GM12878 (cell line): ENCODE data around the gene GK. TPM values are rescaled to one million over a fixed set of nuclear protein-coding genes. Genes with fewer than 3 reads are reported as not detected.

Experiments used
- ATAC-seq: fragments of 200-7000 bp; cut with Tn5 transposase; 3 replicates; pipeline ENCODE4 v1.9.1; 2020; ENCODE audit warnings: mild to moderate bottlenecking, moderate library complexity
- BruUV-seq: library from RNA; stranded (reverse); fragments of 400-500 nt; replicated peaks from 2 replicates; lab custom pipeline; 2021; lab: Mats Ljungman, UMichigan
- CTCF ChIA-PET: fragments of 300-600 bp; sonication (Branson Sonifier 250); formaldehyde crosslinking; extraction: SDS; loops from one replicate; lab custom pipeline; 2021; ENCODE audit warnings: inconsistent platforms; lab: Yijun Ruan, JAX
- POLR2A ChIA-PET: fragments of 350-600 bp; formaldehyde crosslinking; extraction: SDS; loops from one replicate; lab custom pipeline; 2021; ENCODE audit warnings: inconsistent platforms; lab: Charles Lee
- RAD21 ChIA-PET: fragments of 300-600 bp; sonication (Branson Sonifier 250); formaldehyde crosslinking; loops from one replicate; lab custom pipeline; 2023; ENCODE audit warnings: antibody characterized with exemption; ENCODE audit not compliant: unreplicated experiment; lab: Charles Lee
- SMC1A ChIA-PET: fragments of 300-600 bp; sonication (Branson Sonifier 250); formaldehyde crosslinking; loops from one replicate; lab custom pipeline; 2023; ENCODE audit not compliant: unreplicated experiment, uncharacterized antibody; lab: Charles Lee
- DNase-seq: peaks from one replicate; pipeline ENCODE4 v3.0.0-alpha.2; 2011; ENCODE audit warnings: low read depth, low spot score
- FAIRE-seq: peaks from 3 replicates; lab custom pipeline; 2011; peaks lifted over from hg19 to GRCh38; lab: Jason Lieb, UNC
- H2AFZ ChIP-seq: 2 replicates; pipeline ENCODE4 v1.6.0; 2011; ENCODE audit warnings: low read depth, low read length, control low read depth; ENCODE audit not compliant: control insufficient read depth
- H3K27ac ChIP-seq: 2 replicates; pipeline ENCODE4 v1.5.1; 2011; ENCODE audit warnings: control low read depth; ENCODE audit not compliant: control insufficient read depth, insufficient read depth
- H3K27me3 ChIP-seq, 2 experiments: replicated peaks in 1 of 2; 2 replicates each; pipeline versions ENCODE4 v1.6.0 to v1.6.1; 2011; ENCODE audit warnings: low read length in 1 of 2; ENCODE audit not compliant: control insufficient read depth in 2 of 2, insufficient read depth in 2 of 2
- H3K36me3 ChIP-seq, 2 experiments: 2 replicates each; pipeline ENCODE4 v1.5.1; 2011; ENCODE audit warnings: low read length in 1 of 2; ENCODE audit not compliant: control insufficient read depth in 2 of 2, insufficient read depth in 2 of 2
- H3K4me1 ChIP-seq: 2 replicates; pipeline ENCODE4 v1.6.1; 2011; ENCODE audit warnings: mild to moderate bottlenecking, low read length, moderate library complexity, mixed read lengths; ENCODE audit not compliant: control insufficient read depth, insufficient read depth
- H3K4me2 ChIP-seq: 2 replicates; pipeline ENCODE4 v1.6.0; 2011; ENCODE audit warnings: control low read depth; ENCODE audit not compliant: control insufficient read depth, insufficient read depth
- H3K4me3 ChIP-seq: fragments of 200-600 bp; sonication (generic); 2 replicates; pipeline ENCODE4 v1.5.1; 2016
- H3K79me2 ChIP-seq: 2 replicates; pipeline ENCODE4 v1.6.0; 2011; ENCODE audit warnings: low read length; ENCODE audit not compliant: control insufficient read depth, insufficient read depth
- H3K9ac ChIP-seq: 2 replicates; pipeline ENCODE4 v1.8.0; 2011; ENCODE audit warnings: low read length, control low read depth, mixed read lengths; ENCODE audit not compliant: control insufficient read depth, insufficient read depth
- H3K9me3 ChIP-seq: replicated peaks from 3 replicates; pipeline ENCODE4 v1.5.1; 2011; ENCODE audit warnings: mild to moderate bottlenecking, low read length; ENCODE audit not compliant: control insufficient read depth, insufficient read depth
- H4K20me1 ChIP-seq: 2 replicates; pipeline ENCODE4 v1.6.0; 2011; ENCODE audit not compliant: control insufficient read depth, insufficient read depth
- CBFB ChIP-seq: IDR thresholded peaks from 2 replicates; pipeline ENCODE4 v1.6.1; 2016; ENCODE audit warnings: antibody characterized with exemption, low read depth
- CBX3 ChIP-seq: fragments of 200-600 bp; sonication (generic); IDR thresholded peaks from 2 replicates; pipeline ENCODE4 v1.6.1; 2016; ENCODE audit warnings: low read depth, borderline replicate concordance
- E2F8 ChIP-seq: fragments of 450-650 bp; IDR thresholded peaks from 2 replicates; pipeline ENCODE4 v1.6.1; 2018; ENCODE audit warnings: mild to moderate bottlenecking, low read depth, moderate library complexity; ENCODE audit not compliant: partially characterized antibody
- ELK1 ChIP-seq: IDR thresholded peaks from 2 replicates; pipeline ENCODE4 v1.6.1; 2012; ENCODE audit warnings: low read depth, low read length, improper control_type of control experiment
- GABPA ChIP-seq: IDR thresholded peaks from 2 replicates; pipeline ENCODE4 v1.6.1; 2014; ENCODE audit warnings: antibody characterized with exemption, low read depth, mild to moderate bottlenecking, inconsistent platforms
- HCFC1 ChIP-seq: fragments of 150-350 bp; IDR thresholded peaks from 2 replicates; pipeline ENCODE4 v1.6.1; 2014; ENCODE audit warnings: low read length
- HDGF ChIP-seq: fragments of 450-650 bp; IDR thresholded peaks from 2 replicates; pipeline ENCODE4 v1.6.1; 2016; ENCODE audit warnings: antibody characterized with exemption
- IKZF2 ChIP-seq, 2 experiments: fragments of 450-650 bp; IDR thresholded peaks; 2 replicates each; pipeline ENCODE4 v1.6.1; 2017; ENCODE audit warnings: mild to moderate bottlenecking in 2 of 2, moderate library complexity in 2 of 2
- KDM1A ChIP-seq: fragments of 200-600 bp; sonication (generic); IDR thresholded peaks from 2 replicates; pipeline ENCODE4 v1.6.1; 2016; ENCODE audit warnings: borderline replicate concordance
- MEF2A ChIP-seq: IDR thresholded peaks from 2 replicates; pipeline ENCODE4 v1.6.1; 2011; ENCODE audit warnings: low read depth, mild to moderate bottlenecking, low read length, moderate library complexity; ENCODE audit not compliant: insufficient read depth
- NBN ChIP-seq: fragments of 450-650 bp; IDR thresholded peaks from 2 replicates; pipeline ENCODE4 v1.6.1; 2016
- RELA ChIP-seq: fragments of 450-650 bp; IDR thresholded peaks from 2 replicates; pipeline ENCODE4 v1.8.0; 2014; ENCODE audit warnings: borderline replicate concordance; ENCODE audit not compliant: partially characterized antibody
- RFX5 ChIP-seq: IDR thresholded peaks from 2 replicates; pipeline ENCODE4 v1.6.1; 2011; ENCODE audit warnings: low read depth, low read length, improper control_type of control experiment
- SIX5 ChIP-seq: IDR thresholded peaks from 2 replicates; pipeline ENCODE4 v1.6.1; 2011; ENCODE audit warnings: mild to moderate bottlenecking, low read depth, low read length, moderate library complexity; ENCODE audit not compliant: severe bottlenecking
- TCF7 ChIP-seq: IDR thresholded peaks from 2 replicates; pipeline ENCODE4 v1.6.1; 2014; ENCODE audit warnings: antibody characterized with exemption, borderline replicate concordance
- YBX1 ChIP-seq: fragments of 450-650 bp; IDR thresholded peaks from 2 replicates; pipeline ENCODE4 v1.6.1; 2016; ENCODE audit warnings: antibody characterized with exemption
- ZNF384 ChIP-seq: IDR thresholded peaks from 2 replicates; pipeline ENCODE4 v1.6.1; 2012; ENCODE audit warnings: low read depth, mild to moderate bottlenecking, low read length, improper control_type of control experiment, borderline replicate concordance
- WGBS: methylation state at CpG from one replicate; pipeline ENCODE4 v1.1.6; 2016; ENCODE audit warnings: low lambda C conversion rate; ENCODE audit not compliant: insufficient replicate concordance, insufficient coverage; ENCODE audit errors: missing lambda C conversion rate; 5-methylcytosine and 5-hydroxymethylcytosine counted together
- in situ Hi-C: fragments of 300-500 bp; cut with MboI; formaldehyde crosslinking; loops from 9 replicates; pipeline ENCODE4 v1.14.3; 2018; ENCODE audit warnings: mixed read lengths
- intact Hi-C: fragments of 100-400 bp; cut with micrococcal nuclease; formaldehyde crosslinking; loops from one replicate; pipeline ENCODE4 v1.14.2; 2022; ENCODE audit not compliant: unreplicated experiment
- polyA plus RNA-seq, 11 experiments: library from polyadenylated mRNA; depleted of rRNA in 4 of 11; unstranded in 6 of 11; stranded (reverse) in 5 of 11; fragments of >200 nt; fragmentation: Nextera tagmentation in 4 of 11; fragmentation: Illumina TruSeq in 1 of 11; extraction: Ambion mirVana in 4 of 11; extraction: Trizol in 1 of 11; gene quantifications; 1 replicate in 1 of 11; 2 replicates in 10 of 11; pipeline versions ENCODE4 v1.2.1 to v1.2.3, GENCODE V29; 2011 to 2016; ENCODE audit warnings: inconsistent platforms in 2 of 11, missing spikeins in 2 of 11, low read depth in 1 of 11
- total RNA-seq, 4 experiments: library from RNA; depleted of rRNA in 3 of 4; stranded (reverse); fragments of >200 nt in 3 of 4; fragmentation: Illumina TruSeq in 1 of 4; extraction: Trizol in 1 of 4; gene quantifications; 2 replicates each; pipeline versions ENCODE4 v1.2.1 to v1.2.3, GENCODE V29; 2013 to 2021

Gene GK
- total and polyA plus RNA-seq, 10 of the 15 experiments (the other 5 are each of a cell fraction or from before 2014, with no cell fraction given), result 6.3 to 22.3 (median 11.1) TPM

DNA sequence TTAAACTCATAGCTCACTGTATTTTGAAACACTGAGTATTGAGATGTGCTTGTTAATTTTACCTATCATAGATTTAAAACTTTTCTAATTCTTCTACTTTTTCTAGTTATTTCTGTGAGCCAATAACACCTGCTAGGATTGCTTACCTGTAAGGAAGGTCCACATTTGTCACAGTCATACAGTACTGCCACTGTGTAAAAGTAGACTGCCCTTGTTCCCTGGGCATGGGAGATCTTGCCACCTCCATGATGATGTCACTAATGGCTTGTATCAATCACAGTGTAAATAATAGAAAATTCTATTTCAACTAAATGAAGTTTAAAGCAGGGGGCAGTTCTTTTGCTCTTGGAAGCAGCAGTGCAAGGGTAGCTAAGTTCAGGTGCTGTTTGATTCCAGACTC is 35.9 kb downstream of the GK start:
- Histone ChIP-seq H3K9me3 (no peaks in the 10 kb centered on the region), H3K79me2 (no peaks in the 10 kb centered on the region), H3K4me3 (no peak overlapping the region), H3K27me3 (no peaks in the 10 kb centered on the region; a peak in 1 of 4 replicates), H3K36me3 (no peaks in the 10 kb centered on the region), H3K27ac (no peak overlapping the region), H3K4me1 (no peaks in the 10 kb centered on the region), H2AFZ (no peak overlapping the region), H4K20me1 (no peaks in the 10 kb centered on the region), H3K4me2 (no peak overlapping the region), H3K9ac (no peak overlapping the region)
- in situ Hi-C loops (no loop called here), intact Hi-C loops (no loop called here)
- BruUV-seq, result no TSS peak
- ChIA-PET RAD21 (no interaction called here), POLR2A (no interaction called here), CTCF (interaction anchor here (1.2 to 2.0 kb wide), 2 partner anchors 9 to 13 kb away, joined by 3 to 4 read pairs; no protein-coding TSS in a partner anchor), SMC1A (no interaction called here)
- DNase-seq (no peak), FAIRE-seq (no peak), ATAC-seq (no peak)
- no peak for TF ChIP-seq NBN
- no peak for TF ChIP-seq SIX5
- no peak for TF ChIP-seq HDGF
- TF ChIP-seq RELA, result no peak
- no peak for TF ChIP-seq CBFB
- no peak for TF ChIP-seq YBX1
- no peak for TF ChIP-seq IKZF2 (IDR thresholded peaks at IDR 0.05)

DNA sequence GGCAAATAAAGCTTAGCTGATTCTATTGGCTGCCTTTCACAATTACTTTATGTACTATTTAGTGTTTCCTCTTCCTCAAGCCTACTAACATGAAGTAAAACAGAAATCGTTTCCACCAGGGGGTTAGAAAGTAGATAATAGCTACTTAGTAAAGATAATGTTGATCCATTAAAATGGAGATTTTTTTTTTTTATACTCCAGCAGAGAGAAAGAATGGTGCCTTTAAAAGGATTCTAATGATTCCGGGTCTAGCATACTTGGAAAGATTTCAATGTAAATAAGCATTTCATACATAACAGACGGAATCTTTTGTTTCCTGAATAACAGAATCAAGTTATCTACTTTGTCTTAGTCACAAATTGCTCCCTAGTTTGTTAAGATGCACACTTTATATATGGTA is 37.1 kb downstream of the GK start:
- FAIRE-seq, result no peak
- H3K4me2 ChIP-seq, result no peak overlapping the region
- no peak for TF ChIP-seq TCF7
- TF ChIP-seq KDM1A, result no peak
- TF ChIP-seq MEF2A, result no peak
- TF ChIP-seq GABPA, result no peak
- TF ChIP-seq HCFC1, result no peak
- no peak for TF ChIP-seq CBX3
- TF ChIP-seq ZNF384, result no peak
- TF ChIP-seq SIX5, result no peak
- no peak for TF ChIP-seq ELK1
- no peak for TF ChIP-seq E2F8
- TF ChIP-seq RFX5, result no peak

More for the DNA sequence above, 37.1 kb downstream of the GK start:
- Histone ChIP-seq H3K4me1 (no peaks in the 10 kb centered on the region), H3K4me3 (no peak overlapping the region), H3K27me3 (no peaks in the 10 kb centered on the region; a peak in 1 of 4 replicates), H3K9me3 (no peaks in the 10 kb centered on the region), H3K27ac (no peak overlapping the region), H3K36me3 (no peaks in the 10 kb centered on the region), H3K79me2 (no peaks in the 10 kb centered on the region), H4K20me1 (no peaks in the 10 kb centered on the region), H2AFZ (no peak overlapping the region), H3K9ac (no peak overlapping the region)
- POLR2A ChIA-PET, result no interaction called here
- DNase-seq, result no peak
- RAD21 ChIA-PET, result no interaction called here
- CTCF ChIA-PET, result interaction anchor here (1.2 to 1.3 kb wide), 2 partner anchors 46 to 55 kb away, joined by 4 to 5 read pairs; no protein-coding TSS in a partner anchor
- SMC1A ChIA-PET, result interaction anchor here (0.6 to 1.7 kb wide), 2 partner anchors 9 to 1651 kb away, joined by 4 to 5 read pairs; no protein-coding TSS in a partner anchor
- no peak for ATAC-seq
- 70% methylated on average over 3 of the region's 3 CpGs for WGBS
- BruUV-seq, result no TSS peak
- in situ Hi-C loops (no loop called here), intact Hi-C loops (no loop called here)
